ENCODE data around the gene ALOX5. TPM values are rescaled to one million over a fixed set of nuclear protein-coding genes. Genes with fewer than 3 reads are reported as not detected.

ALOX5 gene
- total RNA-seq, 1 experiment from 2014 or later: 6.1 TPM

DNA sequence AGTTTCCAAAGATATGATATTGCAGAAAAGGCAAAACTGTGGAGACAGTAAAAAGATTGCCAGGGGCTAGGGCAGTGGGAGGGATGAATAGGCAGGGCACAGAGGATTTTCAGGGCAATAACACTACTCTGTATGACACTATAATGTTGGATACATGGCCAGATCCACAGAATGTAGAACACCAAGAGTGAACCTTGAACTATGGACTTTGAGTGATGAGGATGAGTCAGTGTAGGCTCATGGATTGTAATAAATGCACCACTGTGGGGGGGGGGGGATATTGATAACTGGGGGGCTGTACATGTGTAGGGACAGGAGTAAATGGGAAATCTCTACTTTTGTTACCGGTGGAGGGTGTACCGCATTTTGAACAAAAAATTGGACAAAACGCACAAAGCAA, 77.4 kb downstream of the ALOX5 start (continued):
- no peak for TF ChIP-seq SP1 (IDR thresholded peaks at IDR 0.05; ENCODE audit: low read depth)
- TF ChIP-seq CBX3 (IDR thresholded peaks at IDR 0.05; ENCODE audit: low read depth): no peak
- TF ChIP-seq, protein P1, sequence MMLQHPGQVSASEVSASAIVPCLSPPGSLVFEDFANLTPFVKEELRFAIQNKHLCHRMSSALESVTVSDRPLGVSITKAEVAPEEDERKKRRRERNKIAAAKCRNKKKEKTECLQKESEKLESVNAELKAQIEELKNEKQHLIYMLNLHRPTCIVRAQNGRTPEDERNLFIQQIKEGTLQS (IDR thresholded peaks at IDR 0.05): no peak
- TF ChIP-seq, protein P2, sequence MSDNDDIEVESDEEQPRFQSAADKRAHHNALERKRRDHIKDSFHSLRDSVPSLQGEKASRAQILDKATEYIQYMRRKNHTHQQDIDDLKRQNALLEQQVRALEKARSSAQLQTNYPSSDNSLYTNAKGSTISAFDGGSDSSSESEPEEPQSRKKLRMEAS (IDR thresholded peaks at IDR 0.05): no peak
- no peak for TF ChIP-seq TCF7L2 (IDR thresholded peaks at IDR 0.05; ENCODE audit: borderline replicate concordance, extremely low read depth, insufficient read depth, insufficient read length)
- TF ChIP-seq EZH2 (IDR thresholded peaks at IDR 0.05): no peak
- no peak for TF ChIP-seq SRF (IDR thresholded peaks at IDR 0.05; ENCODE audit: low read depth)
- no peak for TF ChIP-seq POLR2A (IDR thresholded peaks at IDR 0.05; ENCODE audit: borderline replicate concordance, extremely low read depth, insufficient read depth, insufficient read length)
- TF ChIP-seq, protein P3, sequence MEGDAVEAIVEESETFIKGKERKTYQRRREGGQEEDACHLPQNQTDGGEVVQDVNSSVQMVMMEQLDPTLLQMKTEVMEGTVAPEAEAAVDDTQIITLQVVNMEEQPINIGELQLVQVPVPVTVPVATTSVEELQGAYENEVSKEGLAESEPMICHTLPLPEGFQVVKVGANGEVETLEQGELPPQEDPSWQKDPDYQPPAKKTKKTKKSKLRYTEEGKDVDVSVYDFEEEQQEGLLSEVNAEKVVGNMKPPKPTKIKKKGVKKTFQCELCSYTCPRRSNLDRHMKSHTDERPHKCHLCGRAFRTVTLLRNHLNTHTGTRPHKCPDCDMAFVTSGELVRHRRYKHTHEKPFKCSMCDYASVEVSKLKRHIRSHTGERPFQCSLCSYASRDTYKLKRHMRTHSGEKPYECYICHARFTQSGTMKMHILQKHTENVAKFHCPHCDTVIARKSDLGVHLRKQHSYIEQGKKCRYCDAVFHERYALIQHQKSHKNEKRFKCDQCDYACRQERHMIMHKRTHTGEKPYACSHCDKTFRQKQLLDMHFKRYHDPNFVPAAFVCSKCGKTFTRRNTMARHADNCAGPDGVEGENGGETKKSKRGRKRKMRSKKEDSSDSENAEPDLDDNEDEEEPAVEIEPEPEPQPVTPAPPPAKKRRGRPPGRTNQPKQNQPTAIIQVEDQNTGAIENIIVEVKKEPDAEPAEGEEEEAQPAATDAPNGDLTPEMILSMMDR (IDR thresholded peaks at IDR 0.05 in 2 of 3, conservative IDR thresholded peaks at IDR 0.05 in 1 of 3; ENCODE audit: borderline replicate concordance in 1 of 3, insufficient read depth in 1 of 3, low read depth in 2 of 3, low read length in 2 of 3): no peak
- no peak for TF ChIP-seq JUND (IDR thresholded peaks at IDR 0.05)

DNA sequence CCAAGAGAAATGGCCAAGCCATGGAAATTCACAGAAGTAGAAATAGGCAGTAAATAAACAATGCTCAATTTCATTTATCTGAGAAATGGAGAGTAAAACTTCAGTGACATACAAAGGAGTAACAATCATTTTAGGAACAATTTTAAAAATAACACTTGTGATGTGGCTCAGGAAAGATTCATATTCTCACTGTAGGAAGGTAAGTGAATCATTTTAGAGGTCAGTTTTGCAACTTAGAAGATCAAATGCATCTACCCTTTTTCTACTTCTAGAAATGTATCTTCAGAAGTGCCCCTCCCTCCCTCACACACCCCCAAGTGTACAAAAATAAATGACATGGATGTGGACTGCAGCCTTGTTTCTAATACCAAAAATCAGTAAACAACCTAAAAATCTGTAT, 78.3 kb downstream of the ALOX5 start:
- Histone ChIP-seq H3K9me2 (ENCODE audit: insufficient read depth) (no peaks in the 10 kb centered on the region), H3K27me3 (ENCODE audit: insufficient read depth, low read length) (no peaks in the 10 kb centered on the region), H3K9me3 (ENCODE audit: control insufficient read depth in 1 of 2, insufficient read depth in 1 of 2, low read depth in 1 of 2, low read length in 2 of 2) (no peaks in the 10 kb centered on the region), H3K79me2 (ENCODE audit: insufficient read depth, low read length) (no peaks in the 10 kb centered on the region), H3K9ac (ENCODE audit: low read length) (no peak overlapping the region), H3K27ac (ENCODE audit: low read depth, low read length) (no peak overlapping the region), H3K4me3 (replicated peaks in 1 of 2; ENCODE audit: low read depth in 1 of 2, low read length in 2 of 2) (no peak overlapping the region), H2AFZ (ENCODE audit: low read depth, low read length, poor library complexity, severe bottlenecking) (no peak overlapping the region), H4K20me1 (ENCODE audit: insufficient read depth) (no peaks in the 10 kb centered on the region), H3K4me1 (ENCODE audit: control insufficient read depth in 1 of 2, insufficient read depth in 2 of 2, low read length in 2 of 2) (no peaks in the 10 kb centered on the region), H3K4me2 (ENCODE audit: low read length) (no peak overlapping the region), H3K36me3 (ENCODE audit: control insufficient read depth in 1 of 2, insufficient read depth in 2 of 2, low read length in 2 of 2) (no peaks in the 10 kb centered on the region)
- intact Hi-C loops (cut with micrococcal nuclease): loop anchor here (10.0 kb wide), 1 partner anchor 447 kb away; the partner anchor contains the start of gene ZNF22
- DNase-seq (ENCODE audit: low read depth, low spot score) (no peak), ATAC-seq (no peak)
- POLR2A ChIA-PET: no interaction called here
- no peak for TF ChIP-seq POLR2AphosphoS5 (IDR thresholded peaks at IDR 0.05; ENCODE audit: low read depth, low read length)
- TF ChIP-seq, protein P3 (IDR thresholded peaks at IDR 0.05 in 2 of 3, conservative IDR thresholded peaks at IDR 0.05 in 1 of 3; ENCODE audit: borderline replicate concordance in 1 of 3, insufficient read depth in 1 of 3, low read depth in 2 of 3, low read length in 2 of 3): no peak
- no peak for TF ChIP-seq CEBPB (IDR thresholded peaks at IDR 0.05; ENCODE audit: low read depth)
- TF ChIP-seq, protein P4, sequence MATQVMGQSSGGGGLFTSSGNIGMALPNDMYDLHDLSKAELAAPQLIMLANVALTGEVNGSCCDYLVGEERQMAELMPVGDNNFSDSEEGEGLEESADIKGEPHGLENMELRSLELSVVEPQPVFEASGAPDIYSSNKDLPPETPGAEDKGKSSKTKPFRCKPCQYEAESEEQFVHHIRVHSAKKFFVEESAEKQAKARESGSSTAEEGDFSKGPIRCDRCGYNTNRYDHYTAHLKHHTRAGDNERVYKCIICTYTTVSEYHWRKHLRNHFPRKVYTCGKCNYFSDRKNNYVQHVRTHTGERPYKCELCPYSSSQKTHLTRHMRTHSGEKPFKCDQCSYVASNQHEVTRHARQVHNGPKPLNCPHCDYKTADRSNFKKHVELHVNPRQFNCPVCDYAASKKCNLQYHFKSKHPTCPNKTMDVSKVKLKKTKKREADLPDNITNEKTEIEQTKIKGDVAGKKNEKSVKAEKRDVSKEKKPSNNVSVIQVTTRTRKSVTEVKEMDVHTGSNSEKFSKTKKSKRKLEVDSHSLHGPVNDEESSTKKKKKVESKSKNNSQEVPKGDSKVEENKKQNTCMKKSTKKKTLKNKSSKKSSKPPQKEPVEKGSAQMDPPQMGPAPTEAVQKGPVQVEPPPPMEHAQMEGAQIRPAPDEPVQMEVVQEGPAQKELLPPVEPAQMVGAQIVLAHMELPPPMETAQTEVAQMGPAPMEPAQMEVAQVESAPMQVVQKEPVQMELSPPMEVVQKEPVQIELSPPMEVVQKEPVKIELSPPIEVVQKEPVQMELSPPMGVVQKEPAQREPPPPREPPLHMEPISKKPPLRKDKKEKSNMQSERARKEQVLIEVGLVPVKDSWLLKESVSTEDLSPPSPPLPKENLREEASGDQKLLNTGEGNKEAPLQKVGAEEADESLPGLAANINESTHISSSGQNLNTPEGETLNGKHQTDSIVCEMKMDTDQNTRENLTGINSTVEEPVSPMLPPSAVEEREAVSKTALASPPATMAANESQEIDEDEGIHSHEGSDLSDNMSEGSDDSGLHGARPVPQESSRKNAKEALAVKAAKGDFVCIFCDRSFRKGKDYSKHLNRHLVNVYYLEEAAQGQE (IDR thresholded peaks at IDR 0.05; ENCODE audit: low read depth): no peak
- no peak for TF ChIP-seq SIN3A (IDR thresholded peaks at IDR 0.05; ENCODE audit: low read depth)
- TF ChIP-seq ZNF274 (IDR thresholded peaks at IDR 0.05; ENCODE audit: low read depth, low read length): no peak
- TF ChIP-seq POLR2A (IDR thresholded peaks at IDR 0.05; ENCODE audit: borderline replicate concordance, extremely low read depth, insufficient read depth, insufficient read length): no peak
- no peak for TF ChIP-seq YY1 (IDR thresholded peaks at IDR 0.05; ENCODE audit: extremely low read depth, insufficient replicate concordance, low read depth, low read length)
- no peak for TF ChIP-seq EZH2phosphoT487 (IDR thresholded peaks at IDR 0.05; ENCODE audit: borderline replicate concordance)
- TF ChIP-seq JUND (IDR thresholded peaks at IDR 0.05): no peak
- CTCF ChIA-PET: no interaction called here
- RAD21 ChIA-PET (ENCODE audit: low non-redundant PET in 1 of 2, low total read pairs in 2 of 2, uncharacterized antibody in 2 of 2, unreplicated experiment in 2 of 2): no interaction called here
- BruUV-seq (replicated peaks): no TSS peak

All from HCT116 (cell line).